Ovary (tissue), 9 donors: ENCODE results near the gene SEMA3B. TPM values are rescaled to one million over a fixed set of nuclear protein-coding genes. Genes with fewer than 3 reads are reported as not detected.

Experiments
- DNase-seq, 5 donors: peaks; one replicate each; pipeline ENCODE4 v3.0.0-alpha.2; 2019 to 2020
- H3K27ac ChIP-seq, 2 donors: fragments of 200-600 bp; one replicate each; pipeline versions ENCODE4 v1.5.1 to v1.8.0; 2019 to 2022
- H3K27me3 ChIP-seq: fragments of 200-600 bp; one replicate; pipeline ENCODE4 v1.8.0; 2022
- H3K36me3 ChIP-seq: fragments of 200-600 bp; sonication (generic); one replicate; pipeline ENCODE4 v1.5.1; 2019
- H3K4me1 ChIP-seq: one replicate; pipeline ENCODE4 v1.8.1; 2013; ENCODE audit warnings: mild to moderate bottlenecking, moderate library complexity; ENCODE audit not compliant: insufficient read depth
- H3K4me3 ChIP-seq: fragments of 200-600 bp; sonication (generic); one replicate; pipeline ENCODE4 v1.5.1; 2017
- H3K9me3 ChIP-seq, 2 donors: fragments of 200-600 bp in 1 of 2; sonication (generic) in 1 of 2; one replicate each; pipeline versions ENCODE4 v1.5.1 to v1.8.1; 2013 to 2019; ENCODE audit warnings: mild to moderate bottlenecking in 1 of 2, moderate library complexity in 1 of 2
- CTCF ChIP-seq, 3 donors: fragments of 450-650 bp in 2 of 3; fragments of 200-600 bp in 1 of 3; IDR thresholded peaks; one replicate each; pipeline versions ENCODE4 v1.5.1 to v1.8.0; 2016 to 2022; ENCODE audit warnings: antibody characterized with exemption in 3 of 3, mild to moderate bottlenecking in 1 of 3
- EP300 ChIP-seq: sonication (generic); formaldehyde crosslinking; IDR thresholded peaks from one replicate; pipeline ENCODE4 v1.6.1; 2017; ENCODE audit warnings: antibody characterized with exemption
- POLR2A ChIP-seq: fragments of 450-650 bp; IDR thresholded peaks from one replicate; pipeline ENCODE4 v1.6.1; 2017; ENCODE audit warnings: antibody characterized with exemption, mild to moderate bottlenecking, moderate library complexity
- WGBS, 3 donors: extraction: QIAGEN DNeasy Blood & Tissue Kit in 1 of 3; methylation state at CpG; one replicate each; pipeline versions ENCODE4 v1.1.5 to v1.1.7; 2013 to 2017; 5-methylcytosine and 5-hydroxymethylcytosine counted together
- intact Hi-C, 4 donors: fragments of 100-400 bp; cut with DNase I; formaldehyde crosslinking; loops; one replicate each; pipeline versions ENCODE4 v1.11.0 to v1.15.1; 2022 to 2023
- polyA plus RNA-seq, 2 donors: library from polyadenylated mRNA; stranded (reverse); fragments of 200-250 nt in 1 of 2; fragments of 350-450 nt in 1 of 2; fragmentation: Illumina TruSeq in 1 of 2; extraction: RNeasy Lipid Tissue Mini Kit (QIAGEN cat#74804) in 1 of 2; gene quantifications; one replicate each; pipeline ENCODE4 v1.2.3, GENCODE V29; 2013 to 2014
- total RNA-seq, 7 donors: library from RNA; depleted of rRNA in 2 of 7; stranded (reverse); fragments of >200 nt in 2 of 7; fragmentation: NEBNext Ultra II Directional in 3 of 7; extraction: Animal tissue kit (Norgen Biotek cat#: 25700) in 3 of 7; gene quantifications; one replicate each; pipeline versions ENCODE4 v1.1.0 to v1.2.4, GENCODE V29; 2016 to 2023
- donor health status: DM: no; HTN: no; CAD: no; lungs with moderate emphysema.
- donor health status: DM: no; HTN: no; CAD: no.
- donor health status: Bipolar disorder and iron deficiency.
- donor health status: DM: yes; HTN: yes; CAD: no.
- donor health status: DM: no; HTN: no; CAD: no.
- donor health status: DM: yes; HTN: yes; CAD: no.

Gene SEMA3B
- total and polyA plus RNA-seq, 9 donors = 5.0 to 224 (median 51.1) TPM

- DNase-seq = peak in 3 of 5 donors; percentile 62 to 74 (median 62)
- Histone ChIP-seq H3K9me3 (no peaks in the 10 kb centered on the region), H3K4me1 (peaks cover 26% of the 10 kb centered on the region), H3K4me3 (no peak overlapping the region), H3K27ac (no peak overlapping the region), H3K36me3 (no peaks in the 10 kb centered on the region), H3K27me3 (no peaks in the 10 kb centered on the region)
- no peak for TF ChIP-seq EP300
- TF ChIP-seq POLR2A = no peak
- intact Hi-C loops = loop anchor here in 1 of 4 donors (1.0 kb wide), 1 partner anchor 34 kb away; no protein-coding TSS in a partner anchor
- WGBS, 3 donors = 83 to 92% (median 89%) methylated on average over 4 of the region's 4 CpGs
Observed at GRCh38 chr3:50250514-50250913, 18.4 kb upstream of the SEMA3B start.

GRCh38 chr3:50251220-50251619 lies 17.7 kb upstream of the SEMA3B start:
- WGBS, 3 donors = 68 to 85% (median 77%) methylated on average over 8 of the region's 8 CpGs
- H3K4me1 ChIP-seq = peaks cover 21% of the 10 kb centered on the region
- no peaks in the 10 kb centered on the region for H3K27me3 ChIP-seq
- intact Hi-C loops = no loop called here
- H3K9me3 ChIP-seq = no peaks in the 10 kb centered on the region
- no peak overlapping the region for H3K4me3 ChIP-seq
- DNase-seq = no peak
- no peaks in the 10 kb centered on the region for H3K36me3 ChIP-seq
- TF ChIP-seq EP300 = no peak
- TF ChIP-seq CTCF (IDR thresholded peaks at IDR 0.05) = no peak
- TF ChIP-seq POLR2A = no peak
- H3K27ac ChIP-seq = no peak overlapping the region

- DNase-seq = peak in 2 of 5 donors; percentile 28 to 33
- H3K27ac ChIP-seq = peak overlapping the region in 1 of 2 donors; percentile 20
- H3K4me3 ChIP-seq = no peak overlapping the region
- TF ChIP-seq EP300 = no peak
- TF ChIP-seq CTCF (IDR thresholded peaks at IDR 0.05) = no peak
- no peak for TF ChIP-seq POLR2A
- H3K4me1 ChIP-seq = peaks cover 11% of the 10 kb centered on the region
- no peaks in the 10 kb centered on the region for H3K36me3 ChIP-seq
- H3K27me3 ChIP-seq = no peaks in the 10 kb centered on the region
- no peaks in the 10 kb centered on the region for H3K9me3 ChIP-seq
- WGBS, 3 donors = 77 to 86% (median 81%) methylated on average over 8 of the region's 8 CpGs
- intact Hi-C loops = no loop called here
Observed at GRCh38 chr3:50254577-50255250, 14.2 kb upstream of the SEMA3B start.

GRCh38 chr3:50255251-50255615 lies 13.7 kb upstream of the SEMA3B start:
- TF ChIP-seq CTCF (IDR thresholded peaks at IDR 0.05) (no peak), EP300 (no peak), POLR2A (no peak)
- peak in 2 of 5 donors; percentile 34 to 39 for DNase-seq
- no peaks in the 10 kb centered on the region for H3K27me3 ChIP-seq
- peak overlapping the region in 1 of 2 donors; percentile 20 for H3K27ac ChIP-seq
- no peaks in the 10 kb centered on the region for H3K9me3 ChIP-seq
- no peaks in the 10 kb centered on the region for H3K36me3 ChIP-seq
- intact Hi-C loops = no loop called here
- H3K4me1 ChIP-seq = peaks cover 6% of the 10 kb centered on the region
- no peak overlapping the region for H3K4me3 ChIP-seq
- WGBS, 3 donors = 73 to 90% (median 81%) methylated on average over 9 of the region's 9 CpGs
